HepG2 (cell line): ENCODE data around the gene DPEP2NB. TPM values are rescaled to one million over a fixed set of nuclear protein-coding genes. Genes with fewer than 3 reads are reported as not detected.

Experiments
- ATAC-seq: fragments of 200-7000 bp; cut with Tn5 transposase; 3 replicates; pipeline ENCODE4 v1.9.1; 2020; ENCODE audit warnings: mild to moderate bottlenecking, moderate library complexity
- BruUV-seq: library from RNA; stranded (reverse); fragments of 400-500 nt; replicated peaks from 2 replicates; lab custom pipeline; 2021; lab: Mats Ljungman, UMichigan
- CTCF ChIA-PET: fragments of 300-600 bp; formaldehyde crosslinking; extraction: SDS; loops from one replicate; lab custom pipeline; 2021; ENCODE audit warnings: low total read pairs, inconsistent platforms, low intra/inter-chr PET ratio; lab: Yijun Ruan, JAX
- POLR2A ChIA-PET: fragments of 350-600 bp; sonication (Branson Sonifier 250); formaldehyde crosslinking; loops from one replicate; lab custom pipeline; 2020; ENCODE audit warnings: antibody characterized with exemption, inconsistent platforms; lab: Yijun Ruan, JAX
- DNase-seq: peaks from one replicate; pipeline ENCODE4 v3.0.0-alpha.2; 2015; ENCODE audit warnings: low spot score
- FAIRE-seq: peaks from 3 replicates; lab custom pipeline; 2011; peaks lifted over from hg19 to GRCh38; lab: Jason Lieb, UNC
- H2AFZ ChIP-seq: one replicate; pipeline ENCODE4 v1.6.1; 2011; ENCODE audit warnings: low read length, inconsistent platforms
- H3K27ac ChIP-seq: fragments of 300-600 bp; 3 replicates; pipeline ENCODE4 v1.8.0; 2011; ENCODE audit warnings: mixed run types, mild to moderate bottlenecking, mixed read lengths, low read length, inconsistent platforms; ENCODE audit not compliant: insufficient read depth; ENCODE audit errors: extremely low read length
- H3K27me3 ChIP-seq, 2 experiments: fragments of 200-600 bp in 1 of 2; 2 replicates in 1 of 2; 3 replicates in 1 of 2; pipeline versions ENCODE4 v1.6.0 to v1.8.0; 2011; ENCODE audit warnings: low read length in 2 of 2, mild to moderate bottlenecking in 2 of 2, moderate library complexity in 2 of 2, inconsistent platforms in 1 of 2; ENCODE audit not compliant: insufficient read depth in 2 of 2, control insufficient read depth in 1 of 2
- H3K36me3 ChIP-seq, 2 experiments: fragments of 200-600 bp in 1 of 2; replicated peaks in 1 of 2; 2 replicates in 1 of 2; 3 replicates in 1 of 2; pipeline versions ENCODE4 v1.5.1 to v1.8.0; 2011; ENCODE audit warnings: low read length in 2 of 2, inconsistent platforms in 1 of 2; ENCODE audit not compliant: insufficient read depth in 2 of 2, control insufficient read depth in 1 of 2
- H3K4me1 ChIP-seq: 2 replicates; pipeline ENCODE4 v1.5.1; 2012; ENCODE audit warnings: low read length, inconsistent platforms; ENCODE audit not compliant: insufficient read depth
- H3K4me2 ChIP-seq: 2 replicates; pipeline ENCODE4 v1.6.0; 2011; ENCODE audit warnings: low read depth, low read length, inconsistent platforms
- H3K4me3 ChIP-seq, 3 experiments: fragments of 200-600 bp in 1 of 3; sonication (generic), shearing (Covaris generic) in 1 of 3; replicated peaks in 1 of 3; 2 replicates each; pipeline ENCODE4 v1.5.1; 2011 to 2016; ENCODE audit warnings: low read length in 3 of 3, inconsistent platforms in 2 of 3, low read depth in 2 of 3, mild to moderate bottlenecking in 2 of 3, control low read depth in 1 of 3, mixed read lengths in 1 of 3; ENCODE audit not compliant: insufficient read depth in 1 of 3
- H3K79me2 ChIP-seq: one replicate; pipeline ENCODE4 v1.6.1; 2011; ENCODE audit warnings: low read length, inconsistent platforms; ENCODE audit not compliant: insufficient read depth
- H3K9ac ChIP-seq: 2 replicates; pipeline ENCODE4 v1.6.0; 2011; ENCODE audit warnings: mild to moderate bottlenecking, low read depth, low read length, inconsistent platforms; ENCODE audit not compliant: insufficient read depth
- H3K9me3 ChIP-seq: 2 replicates; pipeline ENCODE4 v1.5.1; 2012; ENCODE audit warnings: mild to moderate bottlenecking, low read length
- H4K20me1 ChIP-seq: 2 replicates; pipeline ENCODE4 v1.6.0; 2011; ENCODE audit warnings: inconsistent platforms, mild to moderate bottlenecking, low read length, moderate library complexity; ENCODE audit not compliant: insufficient read depth
- IKZF1 ChIP-seq: fragments of 450-650 bp; IDR thresholded peaks from 2 replicates; pipeline ENCODE4 v1.7.1; 2016
- MBD4 ChIP-seq: IDR thresholded peaks from 2 replicates; pipeline ENCODE4 v1.6.1; 2012; ENCODE audit warnings: low read length, inconsistent platforms, borderline replicate concordance
- TAF15 ChIP-seq: fragments of 200-400 bp; formaldehyde crosslinking; IDR thresholded peaks from one replicate; pipeline ENCODE4 v1.6.1; 2018; ENCODE audit warnings: mild to moderate bottlenecking, low read depth, low read length; ENCODE audit not compliant: poor library complexity, severe bottlenecking
- ZNF317 ChIP-seq: sonication (generic); formaldehyde crosslinking; IDR thresholded peaks from 2 replicates; pipeline ENCODE4 v1.5.0; 2020; ENCODE audit warnings: mild to moderate bottlenecking, missing genetic modification reagents
- ZNF44 ChIP-seq: sonication (generic); formaldehyde crosslinking; IDR thresholded peaks from 2 replicates; pipeline ENCODE4 v1.5.1; 2020; ENCODE audit warnings: mild to moderate bottlenecking, missing genetic modification reagents
- ZNF773 ChIP-seq: sonication (generic); formaldehyde crosslinking; IDR thresholded peaks from 2 replicates; pipeline ENCODE4 v1.4.0; 2020; ENCODE audit warnings: missing genetic modification reagents, borderline replicate concordance
- ZNF792 ChIP-seq: IDR thresholded peaks from 2 replicates; pipeline ENCODE4 v1.6.1; 2016
- WGBS: methylation state at CpG from one replicate; pipeline ENCODE4 v1.1.6; 2017; ENCODE audit warnings: low lambda C conversion rate; 5-methylcytosine and 5-hydroxymethylcytosine counted together
- in situ Hi-C: cut with HindIII; loops from 2 replicates; pipeline ENCODE4 v1.10.0; 2017; ENCODE audit warnings: low pct_unique_long_range_greater_than_20kb; ENCODE audit not compliant: extremely low pct_ligation_motif_present
- intact Hi-C: fragments of 100-400 bp; cut with micrococcal nuclease; formaldehyde crosslinking; loops from one replicate; pipeline ENCODE4 v1.10.0; 2022; ENCODE audit not compliant: unreplicated experiment
- polyA plus RNA-seq, 8 experiments: library from polyadenylated mRNA; depleted of rRNA in 3 of 8; stranded (reverse) in 7 of 8; unstranded in 1 of 8; fragments of >200 nt; fragmentation: Illumina TruSeq in 4 of 8; extraction: Trizol in 4 of 8; gene quantifications; 2 replicates each; pipeline versions ENCODE4 v1.2.1 to v1.2.3, GENCODE V29; 2011 to 2016; ENCODE audit warnings: low read depth in 4 of 8, missing spikeins in 1 of 8, mixed read lengths in 1 of 8; ENCODE audit not compliant: insufficient read depth in 1 of 8
- total RNA-seq, 5 experiments: library from RNA; depleted of rRNA; stranded (reverse); fragments of >200 nt; fragmentation: Illumina TruSeq; extraction: Trizol; gene quantifications; 2 replicates each; pipeline ENCODE4 v1.2.3, GENCODE V29; 2016; ENCODE audit warnings: low read depth in 1 of 5
- TF ChIP-seq, protein P1 (sequence below): sonication (generic); formaldehyde crosslinking; IDR thresholded peaks from 2 replicates; pipeline ENCODE4 v1.4.0; 2020; ENCODE audit warnings: missing genetic modification reagents, mild to moderate bottlenecking, borderline replicate concordance
- TF ChIP-seq, protein P2 (sequence below): sonication (generic); formaldehyde crosslinking; IDR thresholded peaks from 2 replicates; pipeline ENCODE4 v1.5.1; 2020; ENCODE audit warnings: mild to moderate bottlenecking, missing genetic modification reagents, borderline replicate concordance

The DPEP2NB gene
- total and polyA plus RNA-seq, 2 of the 13 experiments (the other 11 are each of a cell fraction or from before 2014, with no cell fraction given) = not detected

DNA sequence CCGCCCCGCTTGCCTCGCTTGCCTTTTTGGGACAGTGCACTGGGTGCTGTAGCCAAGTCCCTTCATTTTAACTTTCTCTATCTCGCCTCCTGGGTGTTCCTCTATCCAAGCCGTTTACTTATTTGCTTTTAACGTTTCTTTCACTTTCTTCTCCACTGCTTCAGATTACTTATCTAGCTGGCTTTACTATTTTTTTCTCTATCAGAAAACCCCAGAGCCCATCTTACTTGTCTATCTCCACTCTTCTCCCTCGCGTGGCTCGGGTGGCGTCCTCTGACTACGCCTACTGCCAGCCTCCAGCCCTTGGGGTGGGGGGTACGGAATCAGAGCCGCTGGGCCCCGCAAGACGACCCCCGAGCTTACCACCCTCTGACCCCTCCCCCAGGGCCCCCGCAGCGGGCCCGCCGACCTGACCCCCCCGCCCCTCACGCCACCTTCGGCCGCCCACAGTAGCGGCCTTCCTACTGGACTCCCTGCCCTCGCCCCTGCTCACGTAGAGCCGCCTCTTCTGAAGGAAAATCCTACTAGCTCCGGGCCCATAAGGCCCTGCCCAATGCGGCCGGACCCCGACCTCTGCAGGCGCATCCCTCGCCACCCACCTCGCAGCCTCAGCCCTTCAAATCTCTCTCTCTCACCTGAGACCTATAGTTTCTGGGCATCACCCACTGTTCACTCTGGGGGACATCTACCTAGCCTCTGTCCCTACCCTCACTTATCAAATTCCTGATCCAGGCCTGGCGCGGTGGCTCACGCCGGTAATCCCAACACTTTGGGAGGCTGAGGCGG is 46.3 kb downstream of the DPEP2NB start (continued):
- TF ChIP-seq, protein P1, sequence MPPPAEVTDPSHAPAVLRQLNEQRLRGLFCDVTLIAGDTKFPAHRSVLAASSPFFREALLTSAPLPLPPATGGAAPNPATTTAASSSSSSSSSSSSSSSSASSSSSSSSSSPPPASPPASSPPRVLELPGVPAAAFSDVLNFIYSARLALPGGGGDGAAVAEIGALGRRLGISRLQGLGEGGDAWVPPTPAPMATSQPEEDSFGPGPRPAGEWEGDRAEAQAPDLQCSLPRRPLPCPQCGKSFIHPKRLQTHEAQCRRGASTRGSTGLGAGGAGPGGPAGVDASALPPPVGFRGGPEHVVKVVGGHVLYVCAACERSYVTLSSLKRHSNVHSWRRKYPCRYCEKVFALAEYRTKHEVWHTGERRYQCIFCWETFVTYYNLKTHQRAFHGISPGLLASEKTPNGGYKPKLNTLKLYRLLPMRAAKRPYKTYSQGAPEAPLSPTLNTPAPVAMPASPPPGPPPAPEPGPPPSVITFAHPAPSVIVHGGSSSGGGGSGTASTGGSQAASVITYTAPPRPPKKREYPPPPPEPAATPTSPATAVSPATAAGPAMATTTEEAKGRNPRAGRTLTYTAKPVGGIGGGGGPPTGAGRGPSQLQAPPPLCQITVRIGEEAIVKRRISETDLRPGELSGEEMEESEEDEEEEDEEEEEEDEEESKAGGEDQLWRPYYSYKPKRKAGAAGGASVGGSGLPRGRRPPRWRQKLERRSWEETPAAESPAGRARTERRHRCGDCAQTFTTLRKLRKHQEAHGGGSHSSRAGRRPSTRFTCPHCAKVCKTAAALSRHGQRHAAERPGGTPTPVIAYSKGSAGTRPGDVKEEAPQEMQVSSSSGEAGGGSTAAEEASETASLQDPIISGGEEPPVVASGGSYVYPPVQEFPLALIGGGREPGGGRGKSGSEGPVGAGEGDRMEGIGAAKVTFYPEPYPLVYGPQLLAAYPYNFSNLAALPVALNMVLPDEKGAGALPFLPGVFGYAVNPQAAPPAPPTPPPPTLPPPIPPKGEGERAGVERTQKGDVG (CRISPR knock-in tag) = peak; percentile 66; the same call in 1 of the 2 replicates
- TF ChIP-seq IKZF1 (no peak), ZNF792 (CRISPR knock-in tag) (no peak; the same call in 1 of the 2 replicates)

DNA sequence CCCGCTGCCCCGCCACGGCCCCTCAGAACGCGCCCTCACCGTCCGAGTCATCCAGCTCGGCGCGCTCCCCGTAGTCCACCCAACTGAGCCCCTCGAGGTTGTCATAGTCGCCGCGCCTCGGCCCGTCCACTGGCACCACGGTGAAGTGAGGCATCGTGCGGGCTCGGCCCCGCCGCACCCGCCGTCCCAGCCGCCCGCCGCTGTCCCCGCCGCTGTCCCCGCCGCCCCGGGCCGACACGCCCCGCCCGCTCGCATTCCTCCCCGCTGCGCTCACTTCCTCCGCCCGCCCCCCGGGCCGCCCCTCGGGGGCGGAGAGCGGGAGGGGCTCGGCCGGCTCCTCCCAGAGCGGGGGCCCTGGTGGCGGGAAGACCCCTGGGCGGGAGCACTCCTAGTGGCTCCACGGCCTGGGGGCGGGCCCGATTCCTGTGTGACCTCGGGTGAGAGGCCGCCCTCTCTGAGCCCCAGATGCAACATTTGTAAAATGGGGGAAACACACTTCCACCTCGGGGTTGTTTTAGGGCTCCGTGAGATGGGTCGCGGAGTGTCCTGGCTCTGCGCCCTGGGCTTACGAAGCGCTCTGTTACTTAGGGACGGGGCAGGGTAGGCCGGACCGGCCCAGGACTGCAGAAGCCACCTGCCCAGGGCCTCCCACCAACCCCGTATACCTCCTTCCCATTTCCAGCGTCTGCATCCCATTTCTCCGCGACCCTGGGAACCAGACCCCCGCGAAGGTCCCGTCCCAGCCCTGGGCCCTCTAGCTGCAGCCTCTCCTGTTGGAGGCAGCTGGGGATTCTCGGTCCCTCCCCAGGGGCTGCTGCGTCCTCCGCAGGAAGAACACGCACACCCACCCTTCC is 47.1 kb downstream of the DPEP2NB start, which contains the start of gene SLC12A4:
SLC12A4 (minus strand) TSS at position 238 of the 854 bp plus-strand sequence; CDS start at position 154, 84 bp downstream.
- peaks cover 11% of the 10 kb centered on the region for H4K20me1 ChIP-seq
- peak within 1 kb of the TSS; percentile 97 for H3K9ac ChIP-seq
- intact Hi-C loops (loop anchor here (2.0 kb wide), 1 partner anchor 26 kb away; no protein-coding TSS in a partner anchor), in situ Hi-C loops (no loop called here)
- DNase-seq = peak; percentile 86
- 0% methylated on average over 20 of the region's 78 CpGs for WGBS
- H3K27ac ChIP-seq = peak within 1 kb of the TSS; percentile 92
- ChIA-PET POLR2A (interaction anchor here (0.7 to 12.9 kb wide), 8 partner anchors 9 to 72 kb away, joined by 4 to 226 read pairs (median 12); partner anchors contain the start of genes DDX28, DUS2, LCAT and PSMB10), CTCF (interaction anchor here (1.8 kb wide), 1 partner anchor 25 kb away, joined by 3 read pairs; no protein-coding TSS in a partner anchor)
- H3K36me3 ChIP-seq = no peaks in the 10 kb centered on the region; a peak in 1 of 5 replicates
- no peaks in the 10 kb centered on the region for H3K9me3 ChIP-seq
- FAIRE-seq = no peak
- no peaks in the 10 kb centered on the region; a peak in 1 of 5 replicates for H3K27me3 ChIP-seq
- peaks cover 51% of the 10 kb centered on the region for H3K79me2 ChIP-seq
- H3K4me3 ChIP-seq = peak within 1 kb of the TSS; percentile 89 to 91 (median 90)
- ATAC-seq = peak; percentile 73
- BruUV-seq = TSS peak; percentile 67
- peak within 1 kb of the TSS; percentile 92 for H3K4me2 ChIP-seq
- peaks cover 57% of the 10 kb centered on the region for H3K4me1 ChIP-seq
- no peak within 1 kb of the TSS for H2AFZ ChIP-seq
- TF ChIP-seq ZNF44 = peak; percentile 32; the same call in 1 of the 2 replicates
- no peak for TF ChIP-seq MBD4
- TF ChIP-seq, protein P2, sequence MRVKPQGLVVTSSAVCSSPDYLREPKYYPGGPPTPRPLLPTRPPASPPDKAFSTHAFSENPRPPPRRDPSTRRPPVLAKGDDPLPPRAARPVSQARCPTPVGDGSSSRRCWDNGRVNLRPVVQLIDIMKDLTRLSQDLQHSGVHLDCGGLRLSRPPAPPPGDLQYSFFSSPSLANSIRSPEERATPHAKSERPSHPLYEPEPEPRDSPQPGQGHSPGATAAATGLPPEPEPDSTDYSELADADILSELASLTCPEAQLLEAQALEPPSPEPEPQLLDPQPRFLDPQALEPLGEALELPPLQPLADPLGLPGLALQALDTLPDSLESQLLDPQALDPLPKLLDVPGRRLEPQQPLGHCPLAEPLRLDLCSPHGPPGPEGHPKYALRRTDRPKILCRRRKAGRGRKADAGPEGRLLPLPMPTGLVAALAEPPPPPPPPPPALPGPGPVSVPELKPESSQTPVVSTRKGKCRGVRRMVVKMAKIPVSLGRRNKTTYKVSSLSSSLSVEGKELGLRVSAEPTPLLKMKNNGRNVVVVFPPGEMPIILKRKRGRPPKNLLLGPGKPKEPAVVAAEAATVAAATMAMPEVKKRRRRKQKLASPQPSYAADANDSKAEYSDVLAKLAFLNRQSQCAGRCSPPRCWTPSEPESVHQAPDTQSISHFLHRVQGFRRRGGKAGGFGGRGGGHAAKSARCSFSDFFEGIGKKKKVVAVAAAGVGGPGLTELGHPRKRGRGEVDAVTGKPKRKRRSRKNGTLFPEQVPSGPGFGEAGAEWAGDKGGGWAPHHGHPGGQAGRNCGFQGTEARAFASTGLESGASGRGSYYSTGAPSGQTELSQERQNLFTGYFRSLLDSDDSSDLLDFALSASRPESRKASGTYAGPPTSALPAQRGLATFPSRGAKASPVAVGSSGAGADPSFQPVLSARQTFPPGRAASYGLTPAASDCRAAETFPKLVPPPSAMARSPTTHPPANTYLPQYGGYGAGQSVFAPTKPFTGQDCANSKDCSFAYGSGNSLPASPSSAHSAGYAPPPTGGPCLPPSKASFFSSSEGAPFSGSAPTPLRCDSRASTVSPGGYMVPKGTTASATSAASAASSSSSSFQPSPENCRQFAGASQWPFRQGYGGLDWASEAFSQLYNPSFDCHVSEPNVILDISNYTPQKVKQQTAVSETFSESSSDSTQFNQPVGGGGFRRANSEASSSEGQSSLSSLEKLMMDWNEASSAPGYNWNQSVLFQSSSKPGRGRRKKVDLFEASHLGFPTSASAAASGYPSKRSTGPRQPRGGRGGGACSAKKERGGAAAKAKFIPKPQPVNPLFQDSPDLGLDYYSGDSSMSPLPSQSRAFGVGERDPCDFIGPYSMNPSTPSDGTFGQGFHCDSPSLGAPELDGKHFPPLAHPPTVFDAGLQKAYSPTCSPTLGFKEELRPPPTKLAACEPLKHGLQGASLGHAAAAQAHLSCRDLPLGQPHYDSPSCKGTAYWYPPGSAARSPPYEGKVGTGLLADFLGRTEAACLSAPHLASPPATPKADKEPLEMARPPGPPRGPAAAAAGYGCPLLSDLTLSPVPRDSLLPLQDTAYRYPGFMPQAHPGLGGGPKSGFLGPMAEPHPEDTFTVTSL (CRISPR knock-in tag) = peak; percentile 7; the same call in 1 of the 2 replicates
- peak; percentile 23 for TF ChIP-seq TAF15
- TF ChIP-seq ZNF773 = peak; percentile 67; the same call in 1 of the 2 replicates
- peak; percentile 67; the same call in 1 of the 2 replicates for TF ChIP-seq ZNF317
